Activated gamma-delta T cell treated with anti-CD3 and anti-CD28 coated beads, Interleukin-2, amount 50 U/mL, for 16 hours (primary cell): ENCODE data around the gene NMNAT2.

Source experiments
- DNase-seq: peaks from one replicate; pipeline ENCODE4 v3.0.0-alpha.2; 2020; ENCODE audit warnings: low read depth

Gene NMNAT2

DNA sequence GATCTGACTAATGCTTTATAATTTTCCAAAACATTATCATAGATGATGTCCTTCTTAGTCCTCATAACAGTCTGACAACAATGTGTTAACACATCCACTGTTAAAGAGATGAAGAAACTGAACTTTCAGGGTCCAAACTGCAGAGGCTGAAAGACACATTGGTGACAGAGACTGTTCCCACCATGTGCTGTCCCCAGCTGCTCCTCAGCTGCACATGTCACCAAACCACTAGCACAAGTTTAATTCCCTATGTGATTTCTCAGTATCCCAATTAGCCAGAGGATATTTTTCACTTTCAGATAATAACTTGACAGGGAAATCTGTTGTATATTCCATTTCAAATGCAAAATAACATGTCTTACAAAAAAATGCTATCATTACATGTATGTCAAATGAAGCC is 207.5 kb downstream of the NMNAT2 start:
- no peak for DNase-seq

DNA sequence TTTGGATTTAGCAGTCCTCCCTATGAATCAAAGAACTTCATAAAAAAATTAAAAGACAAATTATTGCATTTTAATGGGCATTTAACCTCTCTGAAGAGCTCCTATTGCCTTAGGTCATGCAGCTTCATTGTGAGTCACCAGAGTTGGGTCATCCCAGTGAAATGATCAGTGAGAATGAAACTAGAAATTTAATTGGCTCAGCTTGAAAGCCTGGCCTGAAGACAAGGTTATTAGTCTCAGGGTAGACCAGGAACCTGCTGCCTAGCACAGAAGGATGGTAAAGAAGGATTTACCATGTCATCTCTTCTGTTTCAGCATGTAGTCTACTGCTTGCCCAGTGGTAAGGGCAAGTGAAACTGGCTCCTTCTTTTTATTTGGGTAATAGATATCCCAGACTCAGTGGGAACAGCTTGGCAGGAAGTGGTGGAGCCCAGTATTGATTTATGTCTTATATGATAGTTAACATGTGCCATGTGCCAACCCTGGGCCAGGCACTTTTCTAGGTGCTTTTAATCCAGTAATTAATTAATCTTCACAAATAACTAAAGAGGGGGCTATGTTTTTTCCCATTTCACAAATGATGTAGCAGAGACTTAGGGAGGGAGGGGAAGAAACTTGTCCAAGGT is 208.5 kb downstream of the NMNAT2 start:
- DNase-seq, result no peak

DNA sequence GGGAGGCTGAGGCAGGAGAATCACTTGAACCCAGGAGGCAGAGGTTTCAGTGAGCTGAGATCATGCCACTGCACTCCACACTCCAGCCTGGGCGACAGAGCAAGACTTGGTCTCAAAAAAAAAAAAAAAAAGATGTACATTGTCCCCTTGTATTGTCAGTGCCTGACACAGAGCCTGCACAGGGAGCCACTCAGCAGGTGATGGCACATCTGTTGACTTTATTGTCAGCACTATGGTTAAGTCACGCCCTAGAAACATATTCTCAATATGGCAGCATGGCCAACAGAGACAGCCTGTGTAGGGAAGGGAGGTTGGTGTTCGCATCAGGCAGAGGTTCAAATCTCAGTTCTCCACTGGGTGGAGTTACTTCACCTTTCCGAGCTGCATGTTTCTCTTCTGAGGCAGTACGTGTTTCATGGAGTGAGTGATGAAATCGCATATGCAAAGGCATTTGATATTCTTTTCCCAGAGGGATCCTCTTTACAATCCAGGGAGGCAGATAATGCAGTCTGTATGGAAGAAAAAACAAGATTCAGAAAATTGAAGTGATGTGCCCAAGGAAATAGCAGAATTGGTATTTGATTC is 211.6 kb downstream of the NMNAT2 start:
- DNase-seq, result no peak

DNA sequence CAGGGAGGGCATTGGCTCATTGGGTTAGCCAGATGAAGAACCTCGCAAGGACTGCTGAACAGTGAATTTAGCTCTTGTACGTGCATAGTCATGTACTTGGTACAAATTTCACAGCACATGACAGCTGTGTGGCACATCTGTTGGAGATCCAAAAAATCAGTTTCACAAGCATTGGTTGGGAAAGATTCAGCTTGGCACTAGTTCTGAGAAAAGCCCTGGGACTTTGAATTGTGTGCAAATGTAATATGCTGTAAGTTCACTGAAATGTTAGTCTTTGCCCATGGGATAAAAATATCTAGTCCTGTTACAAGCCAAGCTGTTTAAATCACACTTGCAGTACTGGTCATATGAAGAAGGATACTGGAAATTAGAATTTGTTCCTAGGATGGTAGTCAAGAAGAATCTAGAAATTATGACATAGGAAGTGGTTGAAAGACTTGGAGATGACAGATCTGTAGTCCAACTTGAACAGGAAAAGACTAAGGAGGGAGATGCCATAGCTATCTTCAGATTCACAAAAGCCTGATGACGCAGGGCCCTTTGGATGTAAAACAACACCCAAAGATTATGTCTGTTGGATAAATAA is 212.9 kb downstream of the NMNAT2 start:
- no peak for DNase-seq

DNA sequence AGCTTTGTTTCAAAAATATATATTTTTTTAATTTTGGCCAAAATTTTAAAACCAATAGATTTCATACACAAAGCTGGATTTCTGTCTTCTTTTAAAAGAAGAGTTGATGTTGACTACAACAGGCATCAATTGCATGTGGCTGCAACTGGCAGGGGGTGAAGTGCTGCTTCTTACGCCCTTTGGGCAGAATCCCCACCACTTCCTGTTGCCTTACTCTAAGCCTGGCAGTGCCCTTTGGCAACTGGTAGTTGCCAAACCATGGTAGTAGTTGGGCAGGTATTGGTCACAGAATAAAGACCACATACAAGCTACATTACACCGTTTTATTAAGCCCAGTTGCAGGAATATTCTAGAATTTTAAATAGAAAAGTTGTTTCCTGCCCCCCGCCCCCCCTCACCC is 215.1 kb downstream of the NMNAT2 start:
- no peak for DNase-seq

DNA sequence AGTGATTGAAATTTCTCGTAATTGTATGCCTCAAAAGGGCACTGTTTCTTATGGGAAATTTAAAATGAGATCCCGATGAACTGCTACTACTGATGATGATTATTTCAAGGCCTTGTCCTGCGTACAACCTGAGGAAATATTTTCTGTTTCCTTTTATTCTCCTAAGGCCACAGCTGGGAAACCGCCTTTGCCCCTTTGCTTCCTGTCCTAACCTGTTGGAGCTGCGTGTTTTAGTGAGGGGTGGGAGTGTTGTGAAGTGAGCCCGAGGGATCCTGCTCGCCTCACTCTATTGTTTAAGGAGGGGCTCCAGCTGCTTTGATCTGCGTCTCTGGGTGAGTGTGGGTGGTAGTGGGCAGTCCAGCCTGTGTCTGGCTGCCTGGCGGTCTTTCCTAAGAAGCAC is 217.7 kb downstream of the NMNAT2 start:
- no peak for DNase-seq

DNA sequence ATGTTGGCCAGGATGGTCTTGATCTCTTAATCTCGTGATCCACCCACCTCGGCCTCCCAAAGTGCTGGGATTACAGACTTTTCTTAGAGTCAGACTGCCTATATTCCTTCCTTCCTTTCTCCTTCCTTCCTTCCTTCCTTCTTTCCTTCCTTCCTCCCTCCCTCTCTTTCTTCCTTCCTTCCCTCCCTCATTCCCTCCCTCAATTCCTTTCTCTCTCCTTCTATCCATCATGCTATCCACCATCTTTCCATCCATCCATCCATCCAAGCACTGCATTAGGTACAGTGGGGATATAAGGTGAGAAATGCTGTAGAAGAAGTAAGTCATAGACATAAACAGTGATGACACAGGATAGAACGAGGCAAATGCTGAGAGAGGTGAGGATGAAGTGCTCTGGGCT is 218.9 kb downstream of the NMNAT2 start:
- no peak for DNase-seq

DNA sequence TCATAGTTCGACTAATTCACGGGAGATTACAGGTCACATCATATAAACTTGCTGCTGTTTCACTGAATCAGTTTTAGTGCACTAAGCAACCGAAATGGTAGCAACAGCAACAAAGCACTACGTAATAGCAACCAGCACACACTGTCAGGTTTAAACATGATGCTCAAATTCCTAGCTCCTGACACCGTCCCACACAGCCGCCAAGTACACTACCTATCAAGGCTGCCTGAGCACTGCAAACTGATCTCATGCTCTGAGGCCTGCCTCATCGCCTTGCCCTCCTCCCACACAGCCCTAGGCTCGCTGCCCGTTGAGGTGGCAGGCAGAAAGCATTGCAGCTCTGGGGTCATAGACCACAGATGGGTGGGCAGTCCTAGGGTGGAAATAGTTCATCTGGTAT is 219.7 kb downstream of the NMNAT2 start:
- no peak for DNase-seq
